ENCODE data around the gene TRAPPC12. TPM values are rescaled to one million over a fixed set of nuclear protein-coding genes. Genes with fewer than 3 reads are reported as not detected.

The TRAPPC12 gene
- total RNA-seq, 1 experiment from 2014 or later, result 77.0 TPM

- H3K27ac Mint-ChIP-seq (ENCODE audit: unreplicated experiment), result no peak overlapping the region
- no peaks in the 10 kb centered on the region for H3K27me3 Mint-ChIP-seq (ENCODE audit: unreplicated experiment)
- no TSS peak for BruUV-seq (replicated peaks)
- CTCF ChIA-PET, result no interaction called here
- no peaks in the 10 kb centered on the region for H3K9me3 Mint-ChIP-seq (ENCODE audit: low read depth, unreplicated experiment)
- no peak overlapping the region for H3K4me3 Mint-ChIP-seq (ENCODE audit: low read depth, unreplicated experiment)
- no peak for DNase-seq
- TF ChIP-seq, protein P1, sequence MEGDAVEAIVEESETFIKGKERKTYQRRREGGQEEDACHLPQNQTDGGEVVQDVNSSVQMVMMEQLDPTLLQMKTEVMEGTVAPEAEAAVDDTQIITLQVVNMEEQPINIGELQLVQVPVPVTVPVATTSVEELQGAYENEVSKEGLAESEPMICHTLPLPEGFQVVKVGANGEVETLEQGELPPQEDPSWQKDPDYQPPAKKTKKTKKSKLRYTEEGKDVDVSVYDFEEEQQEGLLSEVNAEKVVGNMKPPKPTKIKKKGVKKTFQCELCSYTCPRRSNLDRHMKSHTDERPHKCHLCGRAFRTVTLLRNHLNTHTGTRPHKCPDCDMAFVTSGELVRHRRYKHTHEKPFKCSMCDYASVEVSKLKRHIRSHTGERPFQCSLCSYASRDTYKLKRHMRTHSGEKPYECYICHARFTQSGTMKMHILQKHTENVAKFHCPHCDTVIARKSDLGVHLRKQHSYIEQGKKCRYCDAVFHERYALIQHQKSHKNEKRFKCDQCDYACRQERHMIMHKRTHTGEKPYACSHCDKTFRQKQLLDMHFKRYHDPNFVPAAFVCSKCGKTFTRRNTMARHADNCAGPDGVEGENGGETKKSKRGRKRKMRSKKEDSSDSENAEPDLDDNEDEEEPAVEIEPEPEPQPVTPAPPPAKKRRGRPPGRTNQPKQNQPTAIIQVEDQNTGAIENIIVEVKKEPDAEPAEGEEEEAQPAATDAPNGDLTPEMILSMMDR (IDR thresholded peaks at IDR 0.05; ENCODE audit: unreplicated experiment), result no peak
- peaks cover 9% of the 10 kb centered on the region for H3K36me3 Mint-ChIP-seq (ENCODE audit: insufficient read depth, unreplicated experiment)
- intact Hi-C loops (cut with micrococcal nuclease; ENCODE audit: unreplicated experiment), result no loop called here
- no peaks in the 10 kb centered on the region for H3K4me1 Mint-ChIP-seq (ENCODE audit: low read depth, unreplicated experiment)
Measured at GRCh38 chr2:3487432-3487831, 107.9 kb downstream of the TRAPPC12 start.

DNA sequence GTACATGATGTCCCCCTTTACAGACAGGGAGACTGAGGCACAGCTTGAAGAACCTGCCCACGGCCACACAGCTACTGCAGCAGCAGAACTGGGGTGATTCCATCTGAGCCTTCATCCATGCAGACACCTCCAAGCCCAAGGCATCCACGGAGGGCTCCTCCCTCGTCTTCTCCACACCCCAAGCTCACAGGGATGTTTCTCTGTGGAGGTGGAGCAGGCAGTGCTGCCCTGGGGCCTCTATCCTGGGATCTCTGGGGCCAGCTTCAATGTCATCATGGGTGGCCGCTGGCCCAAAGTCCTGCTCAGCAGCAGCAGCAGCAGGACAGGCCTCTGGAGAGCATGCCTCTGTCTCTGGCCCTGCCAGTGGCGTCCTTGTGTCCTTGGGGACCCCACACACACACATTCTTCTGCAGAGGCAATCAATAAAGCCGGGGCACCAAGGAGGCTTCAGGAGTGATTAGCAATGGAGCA is 108.6 kb downstream of the TRAPPC12 start:
- intact Hi-C loops (cut with micrococcal nuclease; ENCODE audit: unreplicated experiment), result no loop called here
- no peak for DNase-seq
- H3K4me1 Mint-ChIP-seq (ENCODE audit: low read depth, unreplicated experiment), result no peaks in the 10 kb centered on the region
- TF ChIP-seq, protein P1 (IDR thresholded peaks at IDR 0.05; ENCODE audit: unreplicated experiment), result no peak
- no peak overlapping the region for H3K4me3 Mint-ChIP-seq (ENCODE audit: low read depth, unreplicated experiment)
- H3K9me3 Mint-ChIP-seq (ENCODE audit: low read depth, unreplicated experiment), result no peaks in the 10 kb centered on the region
- peaks cover 5% of the 10 kb centered on the region for H3K36me3 Mint-ChIP-seq (ENCODE audit: insufficient read depth, unreplicated experiment)
- CTCF ChIA-PET, result no interaction called here
- no peak overlapping the region for H3K27ac Mint-ChIP-seq (ENCODE audit: unreplicated experiment)
- no peaks in the 10 kb centered on the region for H3K27me3 Mint-ChIP-seq (ENCODE audit: unreplicated experiment)
- no TSS peak for BruUV-seq (replicated peaks)

GRCh38 chr2:3488855-3489763 is 109.6 kb downstream of the TRAPPC12 start:
- CTCF ChIA-PET, result no interaction called here
- H3K9me3 Mint-ChIP-seq (ENCODE audit: low read depth, unreplicated experiment), result no peaks in the 10 kb centered on the region
- no peak for DNase-seq
- intact Hi-C loops (cut with micrococcal nuclease; ENCODE audit: unreplicated experiment), result no loop called here
- peaks cover 4% of the 10 kb centered on the region for H3K36me3 Mint-ChIP-seq (ENCODE audit: insufficient read depth, unreplicated experiment)
- H3K4me3 Mint-ChIP-seq (ENCODE audit: low read depth, unreplicated experiment), result no peak overlapping the region
- BruUV-seq (replicated peaks), result no TSS peak
- no peak overlapping the region for H3K27ac Mint-ChIP-seq (ENCODE audit: unreplicated experiment)
- TF ChIP-seq, protein P1 (IDR thresholded peaks at IDR 0.05; ENCODE audit: unreplicated experiment), result no peak
- H3K4me1 Mint-ChIP-seq (ENCODE audit: low read depth, unreplicated experiment), result no peaks in the 10 kb centered on the region
- H3K27me3 Mint-ChIP-seq (ENCODE audit: unreplicated experiment), result no peaks in the 10 kb centered on the region

DNA sequence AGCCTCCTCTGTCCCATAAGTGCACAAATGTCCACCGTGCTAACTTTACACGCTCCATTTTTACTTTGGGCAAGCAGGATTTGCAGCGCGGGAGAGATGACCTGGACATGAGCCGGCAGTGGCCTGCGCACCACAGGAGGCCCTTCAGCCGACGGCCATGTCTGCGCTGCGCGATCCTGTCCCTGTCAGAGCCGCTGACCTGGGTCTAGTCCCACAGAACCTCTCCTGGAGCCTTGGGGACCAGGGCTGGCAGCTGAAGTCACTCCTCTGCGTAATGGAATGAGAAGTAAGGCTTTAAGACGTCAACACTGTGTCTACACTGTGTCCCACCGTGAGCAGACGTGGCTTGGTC is 110.2 kb downstream of the TRAPPC12 start:
- no peaks in the 10 kb centered on the region for H3K27me3 Mint-ChIP-seq (ENCODE audit: unreplicated experiment)
- TF ChIP-seq, protein P1 (IDR thresholded peaks at IDR 0.05; ENCODE audit: unreplicated experiment), result no peak
- CTCF ChIA-PET, result no interaction called here
- H3K4me3 Mint-ChIP-seq (ENCODE audit: low read depth, unreplicated experiment), result no peak overlapping the region
- H3K27ac Mint-ChIP-seq (ENCODE audit: unreplicated experiment), result no peak overlapping the region
- no peaks in the 10 kb centered on the region for H3K4me1 Mint-ChIP-seq (ENCODE audit: low read depth, unreplicated experiment)
- intact Hi-C loops (cut with micrococcal nuclease; ENCODE audit: unreplicated experiment), result no loop called here
- H3K9me3 Mint-ChIP-seq (ENCODE audit: low read depth, unreplicated experiment), result no peaks in the 10 kb centered on the region
- H3K36me3 Mint-ChIP-seq (ENCODE audit: insufficient read depth, unreplicated experiment), result peaks cover 4% of the 10 kb centered on the region
- no peak for DNase-seq
- BruUV-seq (replicated peaks), result no TSS peak
